H9 (cell line): ENCODE data around the gene CCDC157. TPM values are rescaled to one million over a fixed set of nuclear protein-coding genes. Genes with fewer than 3 reads are reported as not detected.

Source experiments
- DNase-seq: peaks from one replicate; pipeline ENCODE4 v3.0.0-alpha.2; 2017
- H2AFZ ChIP-seq: one replicate; pipeline ENCODE4 v1.6.1; 2013; ENCODE audit warnings: mild to moderate bottlenecking, low read length, control low read depth, moderate library complexity
- H2AK5ac ChIP-seq: 2 replicates; pipeline ENCODE4 v1.6.1; 2013; ENCODE audit warnings: low read length, control low read depth, mixed read lengths; ENCODE audit not compliant: insufficient read length
- H2BK120ac ChIP-seq: one replicate; pipeline ENCODE4 v1.6.1; 2013; ENCODE audit warnings: low read depth, mild to moderate bottlenecking, low read length, control low read depth, inconsistent platforms; ENCODE audit not compliant: poor library complexity, severe bottlenecking
- H2BK12ac ChIP-seq: 2 replicates; pipeline ENCODE4 v1.6.1; 2013; ENCODE audit warnings: low read length, control low read depth, mixed read lengths, low read depth; ENCODE audit not compliant: insufficient read length
- H2BK15ac ChIP-seq: 2 replicates; pipeline ENCODE4 v1.6.1; 2013; ENCODE audit warnings: low read depth, low read length, control low read depth
- H2BK20ac ChIP-seq: one replicate; pipeline ENCODE4 v1.6.1; 2013; ENCODE audit warnings: low read depth, mild to moderate bottlenecking, low read length, control low read depth, inconsistent platforms; ENCODE audit not compliant: poor library complexity, severe bottlenecking
- H2BK5ac ChIP-seq: 2 replicates; pipeline ENCODE4 v1.6.1; 2013; ENCODE audit warnings: low read length, control low read depth, mixed read lengths; ENCODE audit not compliant: insufficient read length
- H3K14ac ChIP-seq: 2 replicates; pipeline ENCODE4 v1.6.1; 2013; ENCODE audit warnings: low read length, control low read depth; ENCODE audit not compliant: insufficient read depth
- H3K18ac ChIP-seq: 2 replicates; pipeline ENCODE4 v1.6.1; 2013; ENCODE audit warnings: low read depth, mild to moderate bottlenecking, mixed read lengths, low read length, control low read depth; ENCODE audit not compliant: insufficient read length
- H3K23ac ChIP-seq: 2 replicates; pipeline ENCODE4 v1.6.1; 2013; ENCODE audit warnings: low read length, control low read depth, mixed read lengths, low read depth; ENCODE audit not compliant: insufficient read length
- H3K23me2 ChIP-seq: 2 replicates; pipeline ENCODE4 v1.6.1; 2013; ENCODE audit warnings: low read depth, mild to moderate bottlenecking, mixed read lengths, low read length, control low read depth; ENCODE audit not compliant: insufficient read length, poor library complexity, severe bottlenecking
- H3K27ac ChIP-seq: 2 replicates; pipeline ENCODE4 v1.5.1; 2013; ENCODE audit warnings: low read length, control low read depth, mixed read lengths, low read depth; ENCODE audit not compliant: insufficient read length
- H3K27me3 ChIP-seq: 2 replicates; pipeline ENCODE4 v1.6.1; 2013; ENCODE audit warnings: low read length, control low read depth, inconsistent platforms; ENCODE audit not compliant: insufficient read depth
- H3K4ac ChIP-seq: 2 replicates; pipeline ENCODE4 v1.6.1; 2013; ENCODE audit warnings: low read depth, mild to moderate bottlenecking, control low read depth, inconsistent platforms, low read length, moderate library complexity
- H3K4me1 ChIP-seq: 2 replicates; pipeline ENCODE4 v1.6.1; 2013; ENCODE audit warnings: low read length, control low read depth, inconsistent platforms; ENCODE audit not compliant: insufficient read depth
- H3K4me2 ChIP-seq: 2 replicates; pipeline ENCODE4 v1.6.1; 2013; ENCODE audit warnings: low read length, control low read depth, mixed read lengths; ENCODE audit not compliant: insufficient read length, insufficient read depth
- H3K56ac ChIP-seq: 2 replicates; pipeline ENCODE4 v1.6.1; 2013; ENCODE audit warnings: low read depth, mild to moderate bottlenecking, mixed read lengths, low read length, control low read depth; ENCODE audit not compliant: insufficient read length
- H3K79me1 ChIP-seq: 2 replicates; pipeline ENCODE4 v1.6.1; 2013; ENCODE audit warnings: low read depth, mild to moderate bottlenecking, moderate library complexity, low read length, control low read depth, inconsistent platforms; ENCODE audit not compliant: insufficient read depth, poor library complexity, severe bottlenecking
- H3K79me2 ChIP-seq: 2 replicates; pipeline ENCODE4 v1.6.1; 2013; ENCODE audit warnings: low read length, control low read depth, inconsistent platforms; ENCODE audit not compliant: insufficient read depth
- H3K9ac ChIP-seq: 2 replicates; pipeline ENCODE4 v1.6.1; 2013; ENCODE audit warnings: low read length, control low read depth, mixed read lengths; ENCODE audit not compliant: insufficient read length; ENCODE audit errors: extremely low read depth
- H3K9me3 ChIP-seq: one replicate; pipeline ENCODE4 v1.6.1; 2013; ENCODE audit warnings: low read depth, low read length, inconsistent platforms; ENCODE audit not compliant: control insufficient read depth
- H3T11ph ChIP-seq: one replicate; pipeline ENCODE4 v1.6.1; 2013; ENCODE audit warnings: mild to moderate bottlenecking, low read length, control low read depth, inconsistent platforms
- H4K20me1 ChIP-seq: one replicate; pipeline ENCODE4 v1.6.1; 2013; ENCODE audit not compliant: control insufficient read depth, insufficient read length, insufficient read depth
- H4K5ac ChIP-seq: 2 replicates; pipeline ENCODE4 v1.6.1; 2013; ENCODE audit warnings: low read depth, mild to moderate bottlenecking, mixed read lengths, low read length, control low read depth; ENCODE audit not compliant: insufficient read length
- H4K8ac ChIP-seq: replicated peaks from 2 replicates; pipeline ENCODE4 v1.6.1; 2013; ENCODE audit warnings: low read length, control low read depth, mixed read lengths, low read depth; ENCODE audit not compliant: insufficient read length
- H4K91ac ChIP-seq: 2 replicates; pipeline ENCODE4 v1.6.1; 2013; ENCODE audit warnings: low read depth, mild to moderate bottlenecking, moderate library complexity, mixed read lengths, low read length, control low read depth; ENCODE audit not compliant: insufficient read length
- H3K27ac Mint-ChIP-seq, 3 experiments: 2 replicates in 2 of 3; 3 replicates in 1 of 3; pipeline ENCODE4 v1.8.0; 2020 to 2021; ENCODE audit warnings: mixed read lengths in 3 of 3, mild to moderate bottlenecking in 1 of 3, moderate library complexity in 1 of 3
- H3K27me3 Mint-ChIP-seq: 2 replicates; pipeline ENCODE4 v1.8.0; 2021; ENCODE audit warnings: low read depth, mild to moderate bottlenecking, moderate library complexity, mixed read lengths
- H3K36me3 Mint-ChIP-seq, 3 experiments: 2 replicates in 2 of 3; 3 replicates in 1 of 3; pipeline ENCODE4 v1.8.0; 2020 to 2021; ENCODE audit warnings: low read depth in 3 of 3, mixed read lengths in 3 of 3; ENCODE audit not compliant: insufficient read depth in 1 of 3
- H3K4me1 Mint-ChIP-seq, 2 experiments: 2 replicates each; pipeline ENCODE4 v1.8.0; 2020; ENCODE audit warnings: mixed read lengths in 2 of 2
- H3K4me3 Mint-ChIP-seq, 2 experiments: 2 replicates in 1 of 2; 3 replicates in 1 of 2; pipeline ENCODE4 v1.8.0; 2020 to 2021; ENCODE audit warnings: mild to moderate bottlenecking in 2 of 2, mixed read lengths in 2 of 2, moderate library complexity in 1 of 2
- H3K9me3 Mint-ChIP-seq, 2 experiments: 2 replicates in 1 of 2; 3 replicates in 1 of 2; pipeline ENCODE4 v1.8.0; 2020; ENCODE audit warnings: mild to moderate bottlenecking in 2 of 2, mixed read lengths in 2 of 2, moderate library complexity in 1 of 2
- WGBS: extraction: QIAGEN DNeasy Blood & Tissue Kit; methylation state at CpG from one replicate; pipeline ENCODE4 v1.1.7; 2013; ENCODE audit warnings: missing lambda C conversion rate, low lambda C conversion rate, mixed read lengths; ENCODE audit not compliant: insufficient read length; ENCODE audit errors: extremely low coverage; 5-methylcytosine and 5-hydroxymethylcytosine counted together
- total RNA-seq: library from RNA; stranded (reverse); gene quantifications from 2 replicates; pipeline ENCODE4 v1.2.1, GENCODE V29; 2021
- TF ChIP-seq, protein P1 (sequence below): fragments of 200-600 bp; sonication (generic); conservative IDR thresholded peaks from 3 replicates; pipeline ENCODE4 v1.8.0; 2021; ENCODE audit warnings: antibody characterized with exemption, mild to moderate bottlenecking

CCDC157 gene
- total RNA-seq, 1 experiment from 2014 or later: 4.3 TPM

GRCh38 chr22:30314915-30315314 lies 41.9 kb upstream of the CCDC157 start:
- H4K20me1 ChIP-seq: no peaks in the 10 kb centered on the region

More at GRCh38 chr22:30314915-30315314, 41.9 kb upstream of the CCDC157 start:
- Histone ChIP-seq H3K18ac (no peak overlapping the region), H2BK5ac (no peak overlapping the region), H2AK5ac (no peak overlapping the region), H2BK20ac (no peak overlapping the region), H3K23ac (no peak overlapping the region), H4K91ac (no peak overlapping the region), H3K79me2 (no peaks in the 10 kb centered on the region), H3K23me2 (peaks cover 2% of the 10 kb centered on the region), H2BK15ac (no peak overlapping the region), H2BK120ac (no peak overlapping the region), H4K5ac (no peak overlapping the region), H3K9ac (no peak overlapping the region), H3K79me1 (no peaks in the 10 kb centered on the region), H3K14ac (no peak overlapping the region), H2AFZ (no peak overlapping the region), H4K8ac (no peak overlapping the region), H3K4ac (no peak overlapping the region), H3K27ac (no peak overlapping the region), H3K27me3 (no peaks in the 10 kb centered on the region), H3K56ac (no peak overlapping the region), H3K4me2 (no peak overlapping the region), H3T11ph (no peak overlapping the region), H2BK12ac (no peak overlapping the region), H3K9me3 (no peaks in the 10 kb centered on the region), H3K4me1 (no peaks in the 10 kb centered on the region; the same call in 1 of the 2 replicates)
- no CpG with 5 or more reads among the region's 8 CpGs for WGBS
- DNase-seq: no peak
- H3K4me1 Mint-ChIP-seq: peaks cover 11 to 15% of the 10 kb centered on the region in 2 experiments
- H3K36me3 Mint-ChIP-seq: no peaks in the 10 kb centered on the region
- TF ChIP-seq, protein P1, sequence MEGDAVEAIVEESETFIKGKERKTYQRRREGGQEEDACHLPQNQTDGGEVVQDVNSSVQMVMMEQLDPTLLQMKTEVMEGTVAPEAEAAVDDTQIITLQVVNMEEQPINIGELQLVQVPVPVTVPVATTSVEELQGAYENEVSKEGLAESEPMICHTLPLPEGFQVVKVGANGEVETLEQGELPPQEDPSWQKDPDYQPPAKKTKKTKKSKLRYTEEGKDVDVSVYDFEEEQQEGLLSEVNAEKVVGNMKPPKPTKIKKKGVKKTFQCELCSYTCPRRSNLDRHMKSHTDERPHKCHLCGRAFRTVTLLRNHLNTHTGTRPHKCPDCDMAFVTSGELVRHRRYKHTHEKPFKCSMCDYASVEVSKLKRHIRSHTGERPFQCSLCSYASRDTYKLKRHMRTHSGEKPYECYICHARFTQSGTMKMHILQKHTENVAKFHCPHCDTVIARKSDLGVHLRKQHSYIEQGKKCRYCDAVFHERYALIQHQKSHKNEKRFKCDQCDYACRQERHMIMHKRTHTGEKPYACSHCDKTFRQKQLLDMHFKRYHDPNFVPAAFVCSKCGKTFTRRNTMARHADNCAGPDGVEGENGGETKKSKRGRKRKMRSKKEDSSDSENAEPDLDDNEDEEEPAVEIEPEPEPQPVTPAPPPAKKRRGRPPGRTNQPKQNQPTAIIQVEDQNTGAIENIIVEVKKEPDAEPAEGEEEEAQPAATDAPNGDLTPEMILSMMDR: no peak
- no peaks in the 10 kb centered on the region; a peak in 1 of 5 replicates for H3K9me3 Mint-ChIP-seq
- no peak overlapping the region; a peak in 1 of 7 replicates for H3K27ac Mint-ChIP-seq
- no peak overlapping the region for H3K4me3 Mint-ChIP-seq
- H3K27me3 Mint-ChIP-seq: no peaks in the 10 kb centered on the region
